Hematopoietic multipotent progenitor cell treated with erythropoietin and hydrocortisone succinate and interleukin-3 and kit ligand, for 8 days (in vitro differentiated cells): ENCODE results near the gene CACNA1D.

Experiments
- DNase-seq: peaks from one replicate; pipeline ENCODE4 v3.0.0-alpha.2; 2015

CACNA1D gene

DNA sequence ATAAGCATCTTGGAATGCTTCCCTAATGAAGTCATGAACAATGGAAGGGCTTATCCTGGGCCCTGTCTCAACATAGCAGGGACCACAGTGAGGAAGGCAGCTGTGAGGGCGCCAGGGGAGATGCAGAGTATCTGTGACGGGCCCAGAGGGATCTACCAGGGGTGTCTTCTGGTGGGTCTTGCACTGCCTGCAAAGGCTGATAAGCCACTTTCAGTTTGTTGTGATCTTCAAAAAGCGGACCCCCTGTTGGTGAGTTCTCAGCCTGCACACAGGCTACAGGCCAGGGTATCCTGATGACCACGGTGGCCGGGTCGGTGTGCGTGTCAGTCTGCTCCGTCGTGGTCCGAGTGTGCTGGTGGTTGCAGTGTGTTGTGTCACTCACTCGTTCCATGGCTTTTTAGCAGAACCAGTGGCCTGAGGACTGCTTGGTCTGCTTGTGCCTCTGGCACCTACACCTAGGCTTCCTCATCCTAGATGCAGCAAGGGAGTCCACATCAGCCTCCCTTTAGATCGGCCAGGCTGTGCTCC is 305.0 kb downstream of the CACNA1D start:
- DNase-seq = no peak

DNA sequence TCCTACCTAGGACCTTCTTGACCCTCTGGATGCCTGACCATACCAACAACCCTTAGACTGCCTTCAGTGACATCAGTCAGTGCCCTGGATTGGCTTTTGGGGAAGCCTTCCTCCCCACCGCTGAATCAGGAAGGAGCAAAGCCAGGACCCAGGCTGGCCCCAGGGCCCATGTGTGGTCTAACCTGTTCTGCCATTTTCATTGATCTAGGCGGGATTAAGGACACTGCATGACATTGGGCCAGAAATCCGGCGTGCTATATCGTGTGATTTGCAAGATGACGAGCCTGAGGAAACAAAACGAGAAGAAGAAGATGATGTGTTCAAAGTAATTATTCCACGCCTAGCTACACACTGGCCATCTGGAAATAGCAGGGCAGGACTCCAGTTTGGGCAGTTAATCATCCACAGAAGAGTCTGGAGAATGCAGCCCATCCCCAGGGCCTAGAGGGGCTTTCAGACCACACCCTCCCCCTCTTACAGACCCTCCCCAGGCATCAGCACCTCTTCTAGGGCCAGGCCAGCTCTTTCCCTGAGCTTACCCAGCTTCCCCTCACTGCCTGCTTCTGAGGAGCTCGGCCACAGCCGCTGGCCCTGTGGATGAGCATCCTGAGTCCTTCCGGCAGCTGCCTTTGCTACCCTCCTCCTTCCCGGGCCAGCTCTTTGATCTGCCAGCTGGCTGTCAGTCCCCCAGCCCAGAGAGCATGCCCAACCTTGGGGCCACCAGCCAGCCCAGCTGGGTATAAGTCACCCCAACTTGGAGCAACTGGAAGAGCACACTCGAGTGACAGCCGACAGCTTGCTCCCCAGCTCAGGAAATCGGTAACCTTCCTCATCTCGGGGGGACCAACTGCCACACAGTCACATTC is 305.9 kb downstream of the CACNA1D start:
- DNase-seq = no peak

DNA sequence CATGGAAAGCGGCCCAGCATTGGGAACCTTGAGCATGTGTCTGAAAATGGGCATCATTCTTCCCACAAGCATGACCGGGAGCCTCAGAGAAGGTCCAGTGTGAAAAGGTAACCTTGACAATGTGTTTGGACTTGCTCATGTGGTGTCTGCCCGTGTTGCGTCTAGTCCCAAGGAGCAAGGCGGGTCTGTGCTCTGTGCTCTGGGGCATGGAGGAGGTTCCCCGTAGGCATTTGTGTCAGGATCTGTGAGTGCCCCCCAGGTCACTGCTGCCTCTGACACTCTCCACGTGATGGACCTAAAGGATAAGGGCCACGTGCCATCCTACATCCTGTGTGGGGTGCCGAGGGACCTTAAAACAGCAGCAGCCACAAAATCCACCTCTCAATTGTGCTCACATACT is 306.9 kb downstream of the CACNA1D start:
- no peak for DNase-seq

DNA sequence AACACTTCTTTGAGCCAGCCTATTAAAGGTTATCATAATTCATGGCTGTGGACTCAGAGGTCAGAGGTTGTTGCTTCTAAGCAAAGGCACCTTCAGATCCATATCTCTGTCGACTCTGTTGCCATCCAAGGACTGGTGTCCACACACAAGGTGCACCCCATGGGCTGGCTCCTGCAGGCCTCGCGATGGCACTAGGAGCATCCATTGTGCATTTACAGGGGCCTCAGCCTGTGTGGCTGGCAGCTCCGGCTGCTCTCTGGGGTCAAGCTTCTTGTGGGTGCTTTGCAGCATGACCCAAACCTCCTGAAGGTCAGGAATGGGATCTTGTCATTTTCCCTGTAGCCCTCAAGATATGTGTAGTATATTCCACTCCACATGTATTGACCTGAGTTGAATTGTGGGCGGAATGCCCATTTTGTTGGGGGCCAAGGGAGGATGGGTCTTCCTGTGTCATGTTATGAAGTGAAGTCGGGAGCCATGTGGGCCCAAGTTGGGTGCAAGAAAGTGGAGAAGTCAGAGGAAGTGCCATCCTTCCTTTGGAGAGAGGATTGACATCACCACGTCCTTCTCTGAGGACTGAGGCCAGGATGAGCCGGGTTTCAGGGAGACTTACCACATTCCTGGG is 308.0 kb downstream of the CACNA1D start:
- DNase-seq = no peak

DNA sequence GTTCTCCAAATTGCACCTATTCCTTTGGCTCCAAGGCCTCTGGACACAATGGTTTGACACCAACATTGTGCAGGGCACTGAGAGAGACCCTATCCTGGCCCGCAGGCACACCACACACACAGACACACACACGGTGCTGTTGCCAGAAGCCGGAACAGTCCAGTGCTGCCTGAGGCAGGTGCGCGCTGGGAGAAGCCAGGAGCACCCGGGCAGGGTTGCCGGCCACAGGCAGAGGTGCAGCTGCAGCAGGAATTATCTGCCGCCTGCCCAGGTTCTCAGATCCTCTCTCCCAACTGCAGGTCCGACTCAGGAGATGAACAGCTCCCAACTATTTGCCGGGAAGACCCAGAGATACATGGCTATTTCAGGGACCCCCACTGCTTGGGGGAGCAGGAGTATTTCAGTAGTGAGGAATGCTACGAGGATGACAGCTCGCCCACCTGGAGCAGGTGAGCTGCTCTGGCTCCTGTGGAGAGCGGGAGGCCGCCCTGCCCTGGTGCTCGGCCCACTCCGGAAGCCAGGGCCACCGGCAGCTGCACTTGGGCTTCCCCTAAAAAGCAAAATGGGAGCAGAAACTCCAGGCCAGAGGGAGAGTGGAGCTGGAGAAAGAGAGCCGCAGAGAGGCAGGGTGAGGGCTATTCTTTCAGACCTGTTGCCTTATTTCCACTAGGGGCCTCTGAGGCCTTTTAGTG is 308.9 kb downstream of the CACNA1D start:
- no peak for DNase-seq

- DNase-seq = no peak
These were observed 309.6 kb downstream of the CACNA1D start for GRCh38 chr3:53803816-53804695.

- DNase-seq = no peak
These were observed 310.5 kb downstream of the CACNA1D start for GRCh38 chr3:53804697-53805462.

GRCh38 chr3:53805463-53806159 is 311.2 kb downstream of the CACNA1D start:
- DNase-seq = no peak

GRCh38 chr3:53806182-53807116 is 312.0 kb downstream of the CACNA1D start:
- no peak for DNase-seq

- no peak for DNase-seq
These were observed 312.9 kb downstream of the CACNA1D start for GRCh38 chr3:53807117-53807810.

DNA sequence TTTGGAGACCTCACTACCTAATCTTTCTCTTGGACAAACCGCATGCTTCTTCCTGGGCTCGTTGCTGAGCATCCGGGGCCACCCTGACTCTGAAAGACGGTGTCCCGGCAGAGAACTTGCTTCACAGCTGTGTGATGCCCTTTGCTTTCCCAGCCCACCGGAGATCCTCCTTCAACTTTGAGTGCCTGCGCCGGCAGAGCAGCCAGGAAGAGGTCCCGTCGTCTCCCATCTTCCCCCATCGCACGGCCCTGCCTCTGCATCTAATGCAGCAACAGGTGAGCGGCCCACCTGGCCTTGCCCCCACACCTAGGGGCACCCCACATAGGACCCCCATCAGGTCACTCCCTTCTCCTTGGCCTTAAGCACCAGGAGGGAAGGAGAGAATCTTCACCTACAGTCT is 314.1 kb downstream of the CACNA1D start:
- DNase-seq = no peak

GRCh38 chr3:53809267-53809666 is 314.9 kb downstream of the CACNA1D start:
- DNase-seq = no peak

- no peak for DNase-seq
These were observed 315.5 kb downstream of the CACNA1D start for GRCh38 chr3:53809764-53810400.

DNA sequence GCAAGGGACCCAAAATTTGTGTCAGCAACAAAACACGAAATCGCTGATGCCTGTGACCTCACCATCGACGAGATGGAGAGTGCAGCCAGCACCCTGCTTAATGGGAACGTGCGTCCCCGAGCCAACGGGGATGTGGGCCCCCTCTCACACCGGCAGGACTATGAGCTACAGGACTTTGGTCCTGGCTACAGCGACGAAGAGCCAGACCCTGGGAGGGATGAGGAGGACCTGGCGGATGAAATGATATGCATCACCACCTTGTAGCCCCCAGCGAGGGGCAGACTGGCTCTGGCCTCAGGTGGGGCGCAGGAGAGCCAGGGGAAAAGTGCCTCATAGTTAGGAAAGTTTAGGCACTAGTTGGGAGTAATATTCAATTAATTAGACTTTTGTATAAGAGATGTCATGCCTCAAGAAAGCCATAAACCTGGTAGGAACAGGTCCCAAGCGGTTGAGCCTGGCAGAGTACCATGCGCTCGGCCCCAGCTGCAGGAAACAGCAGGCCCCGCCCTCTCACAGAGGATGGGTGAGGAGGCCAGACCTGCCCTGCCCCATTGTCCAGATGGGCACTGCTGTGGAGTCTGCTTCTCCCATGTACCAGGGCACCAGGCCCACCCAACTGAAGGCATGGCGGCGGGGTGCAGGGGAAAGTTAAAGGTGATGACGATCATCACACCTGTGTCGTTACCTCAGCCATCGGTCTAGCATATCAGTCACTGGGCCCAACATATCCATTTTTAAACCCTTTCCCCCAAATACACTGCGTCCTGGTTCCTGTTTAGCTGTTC is 316.9 kb downstream of the CACNA1D start:
- DNase-seq = no peak

GRCh38 chr3:53812434-53812833 is 318.0 kb downstream of the CACNA1D start:
- no peak for DNase-seq

DNA sequence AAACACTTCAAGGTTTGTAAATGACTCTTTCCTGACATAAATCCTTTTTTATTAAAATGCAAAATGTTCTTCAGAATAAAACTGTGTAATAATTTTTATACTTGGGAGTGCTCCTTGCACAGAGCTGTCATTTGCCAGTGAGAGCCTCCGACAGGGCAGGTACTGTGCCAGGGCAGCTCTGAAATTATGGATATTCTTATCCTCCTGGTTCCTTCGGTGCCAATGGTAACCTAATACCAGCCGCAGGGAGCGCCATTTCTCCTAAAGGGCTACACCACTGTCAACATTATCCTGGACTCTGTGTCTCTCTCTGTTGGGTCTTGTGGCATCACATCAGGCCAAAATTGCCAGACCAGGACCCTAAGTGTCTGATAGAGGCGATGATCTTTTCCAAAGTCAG is 318.8 kb downstream of the CACNA1D start:
- no peak for DNase-seq

GRCh38 chr3:53813876-53814275 is 319.5 kb downstream of the CACNA1D start:
- DNase-seq = no peak

GRCh38 chr3:53815067-53815466 is 320.7 kb downstream of the CACNA1D start:
- no peak for DNase-seq
